Neural progenitor cell (in vitro differentiated cells): ENCODE measurements around the gene PRKCE. TPM values are rescaled to one million over a fixed set of nuclear protein-coding genes. Genes with fewer than 3 reads are reported as not detected.

Experiments
- DNase-seq: peaks from one replicate; pipeline ENCODE4 v3.0.0-alpha.2; 2016; ENCODE audit warnings: low spot score
- H2AFZ ChIP-seq: fragments of 200-600 bp; sonication (generic); replicated peaks from 2 replicates; pipeline ENCODE4 v1.6.1; 2016; ENCODE audit warnings: antibody characterized with exemption
- H3F3A ChIP-seq: fragments of 200-600 bp; sonication (generic); 2 replicates; pipeline ENCODE4 v1.6.1; 2016; ENCODE audit warnings: antibody characterized with exemption, low read depth
- H3K27ac ChIP-seq: fragments of 200-600 bp; sonication (generic); 2 replicates; pipeline ENCODE4 v1.5.1; 2016; ENCODE audit warnings: mild to moderate bottlenecking
- H3K27me3 ChIP-seq: fragments of 200-600 bp; sonication (generic); 2 replicates; pipeline ENCODE4 v1.6.1; 2016; ENCODE audit warnings: mild to moderate bottlenecking, moderate library complexity
- H3K36me3 ChIP-seq: fragments of 200-600 bp; sonication (generic); 2 replicates; pipeline ENCODE4 v1.5.1; 2016
- H3K4me1 ChIP-seq: fragments of 200-600 bp; sonication (generic); 2 replicates; pipeline ENCODE4 v1.6.1; 2016; ENCODE audit warnings: mixed run types
- H3K4me2 ChIP-seq: fragments of 200-600 bp; sonication (generic); 2 replicates; pipeline ENCODE4 v1.6.1; 2016
- H3K4me3 ChIP-seq: fragments of 200-600 bp; sonication (generic); 2 replicates; pipeline ENCODE4 v1.5.1; 2016
- H3K79me2 ChIP-seq: fragments of 200-600 bp; sonication (generic); 2 replicates; pipeline ENCODE4 v1.6.1; 2016; ENCODE audit warnings: low read depth
- H3K9ac ChIP-seq: fragments of 200-600 bp; sonication (generic); 2 replicates; pipeline ENCODE4 v1.6.1; 2016
- H3K9me3 ChIP-seq: fragments of 200-600 bp; sonication (generic); 2 replicates; pipeline ENCODE4 v1.5.1; 2016; ENCODE audit warnings: low read depth
- H4K20me1 ChIP-seq: fragments of 200-600 bp; sonication (generic); 2 replicates; pipeline ENCODE4 v1.6.1; 2016; ENCODE audit warnings: low read depth
- H3K27ac Mint-ChIP-seq: 3 replicates; pipeline ENCODE4 v1.8.0; 2021; ENCODE audit warnings: mixed read lengths
- H3K27me3 Mint-ChIP-seq: 2 replicates; pipeline ENCODE4 v1.8.0; 2022; ENCODE audit warnings: low read depth, mild to moderate bottlenecking, inconsistent platforms, moderate library complexity, mixed read lengths; ENCODE audit not compliant: insufficient read depth
- H3K36me3 Mint-ChIP-seq: 3 replicates; pipeline ENCODE4 v1.8.0; 2021; ENCODE audit warnings: mixed read lengths
- H3K4me1 Mint-ChIP-seq: 3 replicates; pipeline ENCODE4 v1.8.0; 2021; ENCODE audit warnings: mixed read lengths
- H3K4me3 Mint-ChIP-seq: 3 replicates; pipeline ENCODE4 v1.8.0; 2021; ENCODE audit warnings: mild to moderate bottlenecking, moderate library complexity, mixed read lengths
- H3K9me3 Mint-ChIP-seq: 3 replicates; pipeline ENCODE4 v1.8.0; 2020; ENCODE audit warnings: mixed read lengths
- CTCF ChIP-seq: fragments of 200-600 bp; sonication (generic); IDR thresholded peaks from 2 replicates; pipeline ENCODE4 v1.5.1; 2017; ENCODE audit warnings: antibody characterized with exemption, mild to moderate bottlenecking
- EZH2 ChIP-seq: fragments of 200-600 bp; sonication (generic); IDR thresholded peaks from 2 replicates; pipeline ENCODE4 v1.6.1; 2017; ENCODE audit warnings: antibody characterized with exemption, mild to moderate bottlenecking, moderate library complexity
- EZH2phosphoT487 ChIP-seq: fragments of 200-600 bp; sonication (generic); IDR thresholded peaks from 2 replicates; pipeline ENCODE4 v1.6.1; 2017; ENCODE audit warnings: antibody characterized with exemption
- total RNA-seq: library from RNA; depleted of rRNA; stranded (reverse); fragments of >200 nt; gene quantifications from 2 replicates; pipeline ENCODE4 v1.2.3, GENCODE V29; 2015; ENCODE audit warnings: low replicate concordance

Gene PRKCE
- total RNA-seq, 1 donor from 2014 or later, result 4.1 TPM

GRCh38 chr2:46024146-46024779, 372.8 kb downstream of the PRKCE start:
- no peak overlapping the region for H3K4me3 Mint-ChIP-seq
- peak overlapping the region; percentile 32 for H3K27ac Mint-ChIP-seq
- peaks cover 6% of the 10 kb centered on the region for H3K4me1 Mint-ChIP-seq

GRCh38 chr2:46025081-46025480, 373.6 kb downstream of the PRKCE start:
- no peak overlapping the region for H3K9ac ChIP-seq
- no peak overlapping the region for H3K4me3 Mint-ChIP-seq

More at GRCh38 chr2:46024146-46024779, 372.8 kb downstream of the PRKCE start:
- no peak overlapping the region for H2AFZ ChIP-seq
- DNase-seq, result no peak
- H3K9me3 ChIP-seq, result no peaks in the 10 kb centered on the region
- no peak overlapping the region for H3K4me2 ChIP-seq
- TF ChIP-seq EZH2phosphoT487, result no peak
- TF ChIP-seq EZH2, result no peak
- no peak overlapping the region for H3K27ac ChIP-seq
- no peaks in the 10 kb centered on the region for H4K20me1 ChIP-seq
- Mint-ChIP-seq H3K9me3 (no peaks in the 10 kb centered on the region), H3K36me3 (peaks cover 7% of the 10 kb centered on the region), H3K27me3 (no peaks in the 10 kb centered on the region)
- no peaks in the 10 kb centered on the region for H3K79me2 ChIP-seq
- H3K4me1 ChIP-seq, result peaks cover 1% of the 10 kb centered on the region
- no peaks in the 10 kb centered on the region for H3K36me3 ChIP-seq
- H3K9ac ChIP-seq, result no peak overlapping the region
- no peak overlapping the region for H3K4me3 ChIP-seq
- H3K27me3 ChIP-seq, result no peaks in the 10 kb centered on the region
- H3F3A ChIP-seq, result peaks cover 5% of the 10 kb centered on the region

GRCh38 chr2:46025676-46026075, 374.2 kb downstream of the PRKCE start:
- Histone ChIP-seq H3K9ac (no peak overlapping the region), H3K36me3 (no peaks in the 10 kb centered on the region), H3K27ac (no peak overlapping the region), H3F3A (peaks cover 7% of the 10 kb centered on the region), H3K9me3 (no peaks in the 10 kb centered on the region), H3K79me2 (no peaks in the 10 kb centered on the region), H3K4me1 (peaks cover 11% of the 10 kb centered on the region), H2AFZ (no peak overlapping the region), H3K27me3 (no peaks in the 10 kb centered on the region), H3K4me3 (no peak overlapping the region), H3K4me2 (no peak overlapping the region), H4K20me1 (no peaks in the 10 kb centered on the region)
- H3K36me3 Mint-ChIP-seq, result peaks cover 4% of the 10 kb centered on the region
- no peak overlapping the region for H3K27ac Mint-ChIP-seq
- H3K4me1 Mint-ChIP-seq, result peaks cover 6% of the 10 kb centered on the region
- no peak for DNase-seq
- no peaks in the 10 kb centered on the region for H3K9me3 Mint-ChIP-seq
- H3K4me3 Mint-ChIP-seq, result no peak overlapping the region
- TF ChIP-seq EZH2phosphoT487, result no peak
- TF ChIP-seq EZH2, result no peak
- no peak for TF ChIP-seq CTCF
- peaks cover 2% of the 10 kb centered on the region for H3K27me3 Mint-ChIP-seq

More at GRCh38 chr2:46025081-46025480, 373.6 kb downstream of the PRKCE start:
- no peak overlapping the region for H3K27ac ChIP-seq
- TF ChIP-seq EZH2phosphoT487 (no peak), EZH2 (no peak), CTCF (no peak)
- H3K27ac Mint-ChIP-seq, result no peak overlapping the region
- H3F3A ChIP-seq, result peaks cover 7% of the 10 kb centered on the region
- no peak overlapping the region for H3K4me2 ChIP-seq
- H3K4me1 Mint-ChIP-seq, result peaks cover 6% of the 10 kb centered on the region
- H3K4me1 ChIP-seq, result peaks cover 9% of the 10 kb centered on the region
- no peaks in the 10 kb centered on the region for H3K27me3 ChIP-seq
- DNase-seq, result no peak
- H2AFZ ChIP-seq, result no peak overlapping the region
- no peaks in the 10 kb centered on the region for H3K36me3 ChIP-seq
- no peaks in the 10 kb centered on the region for H3K9me3 Mint-ChIP-seq
- H3K4me3 ChIP-seq, result no peak overlapping the region
- no peaks in the 10 kb centered on the region for H3K27me3 Mint-ChIP-seq
- no peaks in the 10 kb centered on the region for H3K79me2 ChIP-seq
- H4K20me1 ChIP-seq, result no peaks in the 10 kb centered on the region
- no peaks in the 10 kb centered on the region for H3K9me3 ChIP-seq
- peaks cover 6% of the 10 kb centered on the region for H3K36me3 Mint-ChIP-seq

GRCh38 chr2:46026431-46026830, 375.0 kb downstream of the PRKCE start:
- Histone ChIP-seq H3K27me3 (no peaks in the 10 kb centered on the region), H4K20me1 (no peaks in the 10 kb centered on the region), H3K36me3 (no peaks in the 10 kb centered on the region), H3K9me3 (no peaks in the 10 kb centered on the region), H3K4me1 (peaks cover 11% of the 10 kb centered on the region), H3F3A (peaks cover 7% of the 10 kb centered on the region), H2AFZ (no peak overlapping the region), H3K79me2 (no peaks in the 10 kb centered on the region), H3K9ac (no peak overlapping the region), H3K4me3 (no peak overlapping the region), H3K4me2 (no peak overlapping the region), H3K27ac (no peak overlapping the region)
- H3K36me3 Mint-ChIP-seq, result peaks cover 4% of the 10 kb centered on the region
- no peaks in the 10 kb centered on the region for H3K9me3 Mint-ChIP-seq
- H3K4me3 Mint-ChIP-seq, result no peak overlapping the region
- H3K27me3 Mint-ChIP-seq, result peaks cover 2% of the 10 kb centered on the region
- H3K27ac Mint-ChIP-seq, result no peak overlapping the region
- no peak for DNase-seq
- H3K4me1 Mint-ChIP-seq, result peaks cover 6% of the 10 kb centered on the region
- TF ChIP-seq CTCF (no peak), EZH2phosphoT487 (no peak), EZH2 (no peak)
